Activated naive CD4-positive, alpha-beta T cell treated with anti-CD3 and anti-CD28 coated beads, Interleukin-2, amount 50 U/mL, for 72 hours (primary cell): ENCODE data around the gene SERPINB7. TPM values are rescaled to one million over a fixed set of nuclear protein-coding genes. Genes with fewer than 3 reads are reported as not detected.
"Not testable (repeated sequence)": the region's sequence is repeated elsewhere in the genome, so short reads cannot be mapped to it uniquely, and the experiment has no call there.

Experiments
- ATAC-seq, 2 donors: fragments of 150-1000 bp; cut with Tn5 transposase; 2 replicates each; pipeline ENCODE4 v1.10.0; 2021; ENCODE audit warnings: mild to moderate bottlenecking in 2 of 2, moderate library complexity in 2 of 2
- DNase-seq, 2 donors: peaks; one replicate each; pipeline ENCODE4 v3.0.0; 2021 to 2022; ENCODE audit warnings: low spot score in 2 of 2
- H3K27ac Mint-ChIP-seq, 2 donors: one replicate each; pipeline ENCODE4 v1.8.0; 2022; ENCODE audit warnings: mild to moderate bottlenecking in 2 of 2, mixed read lengths in 2 of 2
- H3K36me3 Mint-ChIP-seq, 2 donors: one replicate each; pipeline ENCODE4 v1.8.0; 2022; ENCODE audit warnings: mixed read lengths in 2 of 2
- H3K9me3 Mint-ChIP-seq, 2 donors: one replicate each; pipeline ENCODE4 v1.8.0; 2022; ENCODE audit warnings: mixed read lengths in 2 of 2
- total RNA-seq, 2 donors: library from RNA; stranded (reverse); gene quantifications; one replicate each; pipeline ENCODE4 v1.2.3, GENCODE V29; 2022

SERPINB7 gene, protein sequence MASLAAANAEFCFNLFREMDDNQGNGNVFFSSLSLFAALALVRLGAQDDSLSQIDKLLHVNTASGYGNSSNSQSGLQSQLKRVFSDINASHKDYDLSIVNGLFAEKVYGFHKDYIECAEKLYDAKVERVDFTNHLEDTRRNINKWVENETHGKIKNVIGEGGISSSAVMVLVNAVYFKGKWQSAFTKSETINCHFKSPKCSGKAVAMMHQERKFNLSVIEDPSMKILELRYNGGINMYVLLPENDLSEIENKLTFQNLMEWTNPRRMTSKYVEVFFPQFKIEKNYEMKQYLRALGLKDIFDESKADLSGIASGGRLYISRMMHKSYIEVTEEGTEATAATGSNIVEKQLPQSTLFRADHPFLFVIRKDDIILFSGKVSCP
- not detected for total RNA-seq

DNA sequence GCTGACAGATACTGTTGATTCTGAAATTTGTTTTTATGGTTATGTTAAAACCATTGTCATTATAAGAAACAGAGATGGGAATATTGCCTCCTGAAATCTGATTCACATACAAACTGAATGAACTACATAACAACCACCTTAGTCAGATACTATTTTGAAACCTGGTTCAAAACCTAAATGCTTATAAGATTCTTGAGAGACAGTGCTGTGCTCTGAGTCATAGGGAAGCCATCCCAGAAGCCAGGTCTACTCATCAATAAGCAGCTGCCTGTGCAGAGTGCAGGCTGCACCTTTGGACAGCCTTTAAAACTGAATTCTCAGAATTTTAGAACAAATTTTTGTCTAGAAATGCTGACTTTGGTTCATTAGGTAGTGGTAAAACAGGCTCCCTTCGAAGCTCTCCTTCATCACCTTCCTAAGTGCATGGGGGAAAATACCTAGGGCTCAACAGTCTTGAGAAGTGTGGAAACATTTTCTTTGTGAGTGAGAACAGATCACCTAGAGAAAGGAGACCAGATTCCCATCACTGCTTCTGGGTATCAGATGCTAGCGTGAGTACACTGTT is at the start of gene SERPINB7:
Gene SERPINB7 (plus strand): TSS at position 253 of the 565 bp plus-strand sequence. CDS start 6,955 bp downstream, outside the sequence.
- Mint-ChIP-seq H3K27ac (no peak within 1 kb of the TSS), H3K36me3 (no peaks in the 10 kb centered on the region), H3K9me3 (no peaks in the 10 kb centered on the region)
- ATAC-seq (no peak), DNase-seq (no peak)

- DNase-seq, result no peak
- H3K9me3 Mint-ChIP-seq, result peaks cover 0 to 3% of the 10 kb centered on the region in 2 donors
- no peaks in the 10 kb centered on the region for H3K36me3 Mint-ChIP-seq
- no peak overlapping the region for H3K27ac Mint-ChIP-seq
- ATAC-seq, result no peak
Observed at GRCh38 chr18:63725682-63726480, 49.3 kb upstream of the SERPINB7 start.

GRCh38 chr18:63730773-63731172 is 44.4 kb upstream of the SERPINB7 start:
- ATAC-seq (no peak), DNase-seq (no peak)
- H3K36me3 Mint-ChIP-seq, result no peaks in the 10 kb centered on the region
- H3K9me3 Mint-ChIP-seq, result peaks cover 3 to 6% of the 10 kb centered on the region in 2 donors
- no peak overlapping the region for H3K27ac Mint-ChIP-seq

DNA sequence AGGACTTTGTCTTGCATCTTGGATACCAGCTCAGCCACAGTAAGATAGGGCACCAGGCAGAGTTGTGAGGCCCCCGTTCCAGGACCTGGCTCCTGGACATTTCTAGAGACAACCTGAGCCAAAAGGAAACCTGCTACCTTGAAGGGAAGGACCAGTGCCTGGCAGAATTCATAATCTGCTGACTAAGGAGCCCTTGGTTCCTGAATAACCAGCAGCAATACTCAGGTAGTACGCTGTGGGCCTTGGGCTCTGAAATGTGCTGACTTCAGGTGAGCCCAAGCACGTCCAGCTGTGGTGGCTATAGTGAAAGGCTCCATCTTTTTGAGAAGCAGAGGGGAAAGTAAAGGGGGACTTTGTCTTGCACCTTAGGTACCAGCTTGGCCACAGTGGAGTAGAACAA is 44.0 kb upstream of the SERPINB7 start:
- H3K9me3 Mint-ChIP-seq, result peaks cover 3 to 6% of the 10 kb centered on the region in 2 donors
- no peak overlapping the region for H3K27ac Mint-ChIP-seq
- DNase-seq (no peak), ATAC-seq (no peak)
- no peaks in the 10 kb centered on the region for H3K36me3 Mint-ChIP-seq

- no peak overlapping the region for H3K27ac Mint-ChIP-seq
- DNase-seq, result no peak
- ATAC-seq, result no peak
- H3K9me3 Mint-ChIP-seq, result peaks cover 0 to 9% of the 10 kb centered on the region in 2 donors
- no peaks in the 10 kb centered on the region for H3K36me3 Mint-ChIP-seq
Observed at GRCh38 chr18:63736876-63737275, 38.3 kb upstream of the SERPINB7 start.

DNA sequence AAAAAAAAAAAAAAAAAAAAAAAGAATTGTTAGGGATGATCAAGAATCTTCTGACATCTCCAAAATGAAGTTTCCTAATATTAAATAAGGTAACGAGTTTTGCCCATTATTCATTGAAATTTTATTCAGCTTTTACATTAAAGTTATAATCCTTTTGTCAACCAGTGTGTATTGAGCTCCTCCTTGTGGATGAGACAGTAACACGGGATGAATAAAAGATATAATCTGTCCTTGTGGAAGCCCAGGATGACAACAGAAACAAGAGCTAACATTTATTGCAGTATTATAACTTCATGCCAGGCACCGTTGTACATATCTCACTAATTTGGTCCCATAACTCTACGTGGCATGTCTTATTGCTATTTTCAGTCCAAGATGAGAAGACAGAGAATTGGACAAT is 33.4 kb upstream of the SERPINB7 start:
- ATAC-seq (no peak), DNase-seq (no peak)
- Mint-ChIP-seq H3K9me3 (peaks cover 0 to 5% of the 10 kb centered on the region in 2 donors), H3K36me3 (no peaks in the 10 kb centered on the region), H3K27ac (no peak overlapping the region)

DNA sequence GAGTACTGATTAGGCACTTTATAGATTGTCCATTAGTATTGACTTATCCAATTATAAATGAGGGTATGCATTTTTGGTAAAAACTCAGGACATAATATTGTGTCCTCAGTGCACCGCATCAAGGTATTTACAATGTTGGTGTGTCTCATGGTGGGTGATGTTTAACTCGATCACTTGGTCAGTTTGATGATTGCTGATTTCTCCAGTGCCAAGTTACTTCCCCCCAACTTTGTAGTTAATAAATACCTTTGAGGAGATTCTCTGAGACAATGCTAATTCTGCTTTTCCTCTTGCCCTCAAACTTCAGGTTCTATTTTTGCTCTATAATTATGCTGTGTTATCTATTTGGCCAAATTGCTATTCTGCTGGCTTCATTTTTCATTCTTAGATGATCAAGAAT is 28.2 kb upstream of the SERPINB7 start:
- ATAC-seq (no peak), DNase-seq (no peak)
- Mint-ChIP-seq H3K9me3 (no peaks in the 10 kb centered on the region), H3K27ac (no peak overlapping the region), H3K36me3 (no peaks in the 10 kb centered on the region)

- Mint-ChIP-seq H3K36me3 (no peaks in the 10 kb centered on the region), H3K9me3 (no peaks in the 10 kb centered on the region), H3K27ac (no peak overlapping the region)
- DNase-seq, result no peak
- ATAC-seq, result no peak
Observed at GRCh38 chr18:63749489-63749888, 25.7 kb upstream of the SERPINB7 start.

GRCh38 chr18:63752636-63753035 is 22.6 kb upstream of the SERPINB7 start:
- Mint-ChIP-seq H3K36me3 (no peaks in the 10 kb centered on the region), H3K27ac (no peak overlapping the region), H3K9me3 (no peaks in the 10 kb centered on the region)
- DNase-seq (no peak), ATAC-seq (no peak)

- Mint-ChIP-seq H3K9me3 (peaks cover 0 to 4% of the 10 kb centered on the region in 2 donors), H3K27ac (no peak overlapping the region), H3K36me3 (no peaks in the 10 kb centered on the region)
- no peak for ATAC-seq
- DNase-seq, result no peak
Observed at GRCh38 chr18:63753676-63754075, 21.5 kb upstream of the SERPINB7 start.

DNA sequence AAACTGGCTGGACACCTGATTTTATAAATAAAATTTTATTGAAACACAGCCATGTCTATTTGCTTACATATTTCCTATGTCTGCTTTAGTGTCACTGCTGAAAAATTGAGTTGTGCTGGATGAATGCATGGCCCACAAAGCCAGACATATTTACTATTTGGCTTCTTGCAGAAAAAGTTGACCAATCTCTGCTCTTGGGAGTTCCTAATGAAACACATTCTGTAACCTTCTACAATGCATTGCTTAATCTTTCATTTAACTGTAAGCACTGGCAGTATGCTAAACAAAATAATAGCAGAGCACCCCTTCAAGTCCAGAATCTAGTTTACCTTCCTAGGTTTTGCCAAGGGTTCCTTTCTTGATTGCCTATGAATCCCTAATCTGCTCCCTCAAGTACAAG is 17.7 kb upstream of the SERPINB7 start:
- DNase-seq (no peak), ATAC-seq (no peak)
- H3K9me3 Mint-ChIP-seq, result peaks cover 15 to 22% of the 10 kb centered on the region in 2 donors
- no peak overlapping the region for H3K27ac Mint-ChIP-seq
- peaks cover 9 to 18% of the 10 kb centered on the region in 2 donors for H3K36me3 Mint-ChIP-seq

DNA sequence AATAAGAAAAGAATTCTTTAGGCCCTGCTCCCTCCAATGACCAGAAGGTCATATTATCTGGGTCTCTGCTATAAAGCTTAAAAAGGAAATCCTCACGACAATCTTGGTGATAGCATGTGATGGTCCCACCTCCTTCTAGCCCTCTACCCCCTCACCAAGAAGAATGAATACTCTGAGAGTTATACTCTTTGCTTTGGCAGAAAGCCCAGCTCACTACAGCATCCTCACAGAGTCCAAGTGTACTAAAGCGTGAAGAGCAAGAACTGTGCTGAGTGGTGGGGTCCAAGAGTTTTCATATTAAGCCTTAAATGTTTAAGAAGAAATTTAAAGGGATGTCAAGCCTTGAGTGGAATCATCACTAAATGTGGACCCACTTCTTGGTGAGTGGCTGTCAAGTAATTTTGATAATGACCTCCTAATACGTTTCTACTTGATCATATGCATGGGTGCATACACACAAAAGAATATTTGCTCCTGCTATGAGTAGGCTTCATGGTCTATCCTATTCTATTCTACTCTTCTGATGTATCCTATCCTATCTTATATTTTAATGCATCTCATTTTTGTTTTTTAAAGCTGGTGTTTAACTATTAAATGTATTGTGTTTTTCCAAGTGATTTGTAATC is 16.5 kb upstream of the SERPINB7 start:
- Mint-ChIP-seq H3K27ac (no peak overlapping the region), H3K9me3 (peaks cover 15 to 22% of the 10 kb centered on the region in 2 donors), H3K36me3 (peaks cover 9 to 18% of the 10 kb centered on the region in 2 donors)
- DNase-seq (no peak), ATAC-seq (no peak)

DNA sequence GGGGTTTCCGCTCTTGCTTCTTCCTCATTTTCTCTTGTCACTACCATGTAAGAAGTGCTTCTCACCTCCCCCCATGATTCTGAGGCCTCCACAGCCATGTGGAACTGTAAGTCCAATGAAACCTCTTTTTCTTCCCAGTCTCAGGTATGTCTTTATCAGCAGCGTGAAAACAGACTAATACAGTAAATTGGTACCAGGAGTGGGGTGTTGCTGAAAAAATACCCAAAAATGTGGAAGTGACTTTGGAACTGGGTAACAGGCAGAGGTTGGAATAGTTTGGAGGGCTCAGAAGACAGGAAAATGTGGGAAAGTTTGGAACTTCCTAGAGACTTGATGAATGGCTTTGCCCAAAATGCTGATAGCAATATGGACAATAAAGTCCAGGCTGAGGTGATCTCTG is 15.4 kb upstream of the SERPINB7 start:
- H3K36me3 Mint-ChIP-seq, result peaks cover 9 to 18% of the 10 kb centered on the region in 2 donors
- H3K27ac Mint-ChIP-seq, ATAC-seq: not testable (repeated sequence)

GRCh38 chr18:63762518-63762917 is 12.7 kb upstream of the SERPINB7 start:
- ATAC-seq (no peak), DNase-seq (no peak)
- no peak overlapping the region for H3K27ac Mint-ChIP-seq
- peaks cover 9 to 18% of the 10 kb centered on the region in 2 donors for H3K36me3 Mint-ChIP-seq
- H3K9me3 Mint-ChIP-seq, result peaks cover 15 to 22% of the 10 kb centered on the region in 2 donors

More for the DNA sequence above, 15.4 kb upstream of the SERPINB7 start:
- not testable (repeated sequence) for DNase-seq
- H3K9me3 Mint-ChIP-seq, result peaks cover 15 to 22% of the 10 kb centered on the region in 2 donors

DNA sequence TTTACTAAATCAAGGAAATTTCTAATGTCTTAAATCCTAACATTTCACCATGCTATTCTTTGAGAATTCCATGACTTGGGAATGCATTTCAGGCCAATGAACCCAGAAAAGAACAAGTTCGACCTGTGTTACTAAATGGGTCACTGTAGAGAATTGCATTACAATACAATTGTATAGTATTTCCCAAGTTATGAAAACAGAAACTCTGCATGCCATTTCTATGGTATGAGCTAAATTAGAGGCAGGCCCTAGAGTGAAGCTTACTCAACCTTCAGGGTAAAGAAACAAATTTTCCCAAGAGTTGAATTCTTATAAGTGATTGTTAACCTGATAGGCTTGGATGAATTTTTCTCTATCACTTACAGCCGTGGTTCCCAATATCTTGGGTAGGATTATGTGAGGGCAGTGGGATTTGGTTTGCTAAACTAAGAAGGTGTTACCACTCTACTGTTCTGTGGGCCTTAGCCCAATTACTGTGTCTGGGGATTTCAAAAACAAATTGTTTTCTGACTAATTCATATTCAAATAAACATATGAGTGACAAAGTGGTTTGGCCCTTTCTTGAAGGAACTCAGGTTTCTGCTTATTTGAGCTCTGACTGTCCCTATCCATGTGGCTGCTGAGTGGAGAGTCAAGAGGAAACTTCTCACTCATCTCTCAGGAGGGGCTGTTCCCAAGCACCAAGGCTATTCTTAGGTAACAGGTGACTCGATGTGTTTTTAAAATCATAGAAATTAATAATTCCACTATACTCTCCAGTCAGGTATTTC is 11.2 kb upstream of the SERPINB7 start:
- DNase-seq, result no peak
- Mint-ChIP-seq H3K27ac (no peak overlapping the region), H3K36me3 (peaks cover 9 to 18% of the 10 kb centered on the region in 2 donors), H3K9me3 (peaks cover 15 to 18% of the 10 kb centered on the region in 2 donors)
- no peak for ATAC-seq

DNA sequence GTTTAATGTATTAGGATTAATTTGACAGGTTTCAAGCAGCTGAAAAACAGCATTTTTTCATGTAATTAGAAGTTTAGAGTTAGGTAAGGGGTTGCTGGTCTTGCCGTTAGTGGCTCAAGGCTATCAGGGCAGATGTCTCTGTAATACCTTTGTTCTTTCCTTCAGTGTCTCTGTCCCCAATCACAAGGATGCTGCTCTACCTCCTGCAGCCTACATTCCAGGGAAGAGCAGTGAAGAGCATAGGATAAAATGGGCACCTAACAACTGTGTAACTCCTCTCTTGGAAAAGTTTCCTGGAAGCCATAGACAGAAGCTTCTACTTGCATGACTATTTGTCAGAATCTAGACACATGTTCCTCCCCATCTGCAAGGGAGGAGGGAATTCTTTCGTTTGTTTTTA is 9.4 kb upstream of the SERPINB7 start:
- ATAC-seq (no peak), DNase-seq (no peak)
- Mint-ChIP-seq H3K27ac (no peak overlapping the region), H3K36me3 (peaks cover 0 to 8% of the 10 kb centered on the region in 2 donors), H3K9me3 (peaks cover 4 to 9% of the 10 kb centered on the region in 2 donors)
